Upper lobe of right lung (tissue), 1 donor: Measurements from ENCODE around the gene OR6X1. TPM values are rescaled to one million over a fixed set of nuclear protein-coding genes. Genes with fewer than 3 reads are reported as not detected.
"Not testable (repeated sequence)": the region's sequence is repeated elsewhere in the genome, so short reads cannot be mapped to it uniquely, and the experiment has no call there.

Experiments used
- ATAC-seq: fragments of 200-7000 bp; cut with Tn5 transposase; one replicate; pipeline ENCODE4 v1.9.1; 2020; ENCODE audit warnings: mild to moderate bottlenecking, moderate library complexity
- DNase-seq: peaks from one replicate; pipeline ENCODE4 v3.0.0-alpha.2; 2020
- H3K27ac ChIP-seq: fragments of 200-600 bp; one replicate; pipeline ENCODE4 v1.8.0; 2022
- H3K27me3 ChIP-seq: fragments of 200-600 bp; one replicate; pipeline ENCODE4 v1.8.0; 2022; ENCODE audit warnings: mild to moderate bottlenecking
- H3K36me3 ChIP-seq: fragments of 200-600 bp; one replicate; pipeline ENCODE4 v1.8.0; 2022
- H3K4me1 ChIP-seq: fragments of 200-600 bp; one replicate; pipeline ENCODE4 v1.8.0; 2022
- H3K4me3 ChIP-seq: fragments of 200-600 bp; one replicate; pipeline ENCODE4 v1.8.0; 2022; ENCODE audit warnings: mild to moderate bottlenecking
- H3K9me3 ChIP-seq: fragments of 200-600 bp; one replicate; pipeline ENCODE4 v1.8.0; 2022
- CTCF ChIP-seq: fragments of 200-600 bp; IDR thresholded peaks from one replicate; pipeline ENCODE4 v1.8.0; 2022; ENCODE audit warnings: antibody characterized with exemption
- intact Hi-C: fragments of 100-400 bp; cut with DNase I; formaldehyde crosslinking; loops from one replicate; pipeline ENCODE4 v1.11.0; 2022
- total RNA-seq: library from RNA; stranded (reverse); fragmentation: NEBNext Ultra II Directional; extraction: Animal tissue kit (Norgen Biotek cat#: 25700); gene quantifications from one replicate; pipeline ENCODE4 v1.2.1, GENCODE V29; 2021
- donor health status: DM: no; HTN: yes; CAD: no; lungs with severe emphysema.

OR6X1 gene
- total RNA-seq, 1 donor from 2014 or later = not detected

- intact Hi-C loops = no loop called here
- Histone ChIP-seq H3K36me3 (peaks cover 69% of the 10 kb centered on the region), H3K27ac (no peak overlapping the region), H3K9me3 (no peaks in the 10 kb centered on the region), H3K4me1 (no peaks in the 10 kb centered on the region), H3K27me3 (no peaks in the 10 kb centered on the region), H3K4me3 (no peak overlapping the region)
- DNase-seq (no peak), ATAC-seq (no peak)
- TF ChIP-seq CTCF = no peak
Measured at GRCh38 chr11:123729602-123730001, 24.7 kb downstream of the OR6X1 start.

GRCh38 chr11:123725995-123726655 is 28.2 kb downstream of the OR6X1 start:
- Histone ChIP-seq H3K36me3 (peaks cover 69% of the 10 kb centered on the region), H3K9me3 (no peaks in the 10 kb centered on the region), H3K27me3 (no peaks in the 10 kb centered on the region), H3K4me1 (no peaks in the 10 kb centered on the region), H3K4me3 (no peak overlapping the region), H3K27ac (no peak overlapping the region)
- intact Hi-C loops = no loop called here
- ATAC-seq (no peak), DNase-seq (no peak)
- TF ChIP-seq CTCF = no peak

- DNase-seq (no peak), ATAC-seq (no peak)
- H3K9me3 ChIP-seq = no peaks in the 10 kb centered on the region
- H3K27ac ChIP-seq = no peak overlapping the region
- peaks cover 6% of the 10 kb centered on the region for H3K36me3 ChIP-seq
- intact Hi-C loops = no loop called here
- TF ChIP-seq CTCF = no peak
- no peaks in the 10 kb centered on the region for H3K27me3 ChIP-seq
- H3K4me1 ChIP-seq = no peaks in the 10 kb centered on the region
- H3K4me3 ChIP-seq = no peak overlapping the region
Measured at GRCh38 chr11:123719452-123719851, 34.9 kb downstream of the OR6X1 start.

GRCh38 chr11:123718469-123718868 is 35.8 kb downstream of the OR6X1 start:
- H3K27ac ChIP-seq = no peak overlapping the region
- DNase-seq (no peak), ATAC-seq (no peak)
- no peaks in the 10 kb centered on the region for H3K36me3 ChIP-seq
- intact Hi-C loops = no loop called here
- H3K27me3 ChIP-seq = no peaks in the 10 kb centered on the region
- no peak overlapping the region for H3K4me3 ChIP-seq
- no peaks in the 10 kb centered on the region for H3K9me3 ChIP-seq
- H3K4me1 ChIP-seq = no peaks in the 10 kb centered on the region
- TF ChIP-seq CTCF = no peak

- Histone ChIP-seq H3K36me3 (no peaks in the 10 kb centered on the region), H3K4me3 (no peak overlapping the region), H3K27me3 (no peaks in the 10 kb centered on the region), H3K9me3 (no peaks in the 10 kb centered on the region), H3K4me1 (no peaks in the 10 kb centered on the region), H3K27ac (no peak overlapping the region)
- intact Hi-C loops = no loop called here
- ATAC-seq = no peak
- no peak for TF ChIP-seq CTCF
- DNase-seq = no peak
Measured at GRCh38 chr11:123718063-123718462, 36.3 kb downstream of the OR6X1 start.

GRCh38 chr11:123712627-123713026 is 41.7 kb downstream of the OR6X1 start:
- intact Hi-C loops, DNase-seq: not testable (repeated sequence)

More at GRCh38 chr11:123712627-123713026, 41.7 kb downstream of the OR6X1 start:
- H3K36me3 ChIP-seq, H3K4me1 ChIP-seq, H3K9me3 ChIP-seq, H3K27me3 ChIP-seq, ATAC-seq, H3K27ac ChIP-seq, H3K4me3 ChIP-seq: not testable (repeated sequence)
